GM13976 (cell line): ENCODE results near the gene OR10A3.

Source experiments
- DNase-seq: peaks from one replicate; pipeline ENCODE4 v3.0.0; 2012; ENCODE audit warnings: low spot score
- CTCF ChIP-seq: IDR thresholded peaks from 2 replicates; pipeline ENCODE4 v1.5.1; 2012; ENCODE audit warnings: borderline replicate concordance, mild to moderate bottlenecking; ENCODE audit not compliant: insufficient read depth; ENCODE audit errors: extremely low read depth, missing control alignments, control extremely low read depth
- in situ Hi-C: fragments of 300-500 bp; cut with MboI; formaldehyde crosslinking; loops from one replicate; pipeline ENCODE4 v1.12.0; 2022; ENCODE audit warnings: low sequenced_read_pairs, mixed read lengths, inconsistent platforms; ENCODE audit not compliant: unreplicated experiment

The OR10A3 gene

GRCh38 chr11:7944123-7944522 lies 2.6 kb upstream of the OR10A3 start:
- in situ Hi-C loops = no loop called here
- no peak for TF ChIP-seq CTCF
- no peak for DNase-seq

GRCh38 chr11:7941146-7941545 lies 362 bp downstream of the OR10A3 start:
- in situ Hi-C loops = no loop called here
- DNase-seq = no peak
- TF ChIP-seq CTCF = no peak

- TF ChIP-seq CTCF = no peak
- in situ Hi-C loops = no loop called here
- DNase-seq = no peak
These were observed 4.9 kb downstream of the OR10A3 start for GRCh38 chr11:7936615-7937014.

GRCh38 chr11:7931168-7931567 lies 10.3 kb downstream of the OR10A3 start, which contains the start of gene OR10A6:
OR10A6 (minus strand) TSS chr11:7931268; CDS start chr11:7928662, 2,606 bp downstream.
- no peak for TF ChIP-seq CTCF
- DNase-seq = no peak
- in situ Hi-C loops = no loop called here

GRCh38 chr11:7927635-7928034 lies 13.9 kb downstream of the OR10A3 start:
- in situ Hi-C loops = no loop called here
- TF ChIP-seq CTCF = no peak
- DNase-seq = no peak

- no peak for DNase-seq
- in situ Hi-C loops = no loop called here
- no peak for TF ChIP-seq CTCF
These were observed 17.0 kb downstream of the OR10A3 start for GRCh38 chr11:7924536-7924935.

GRCh38 chr11:7918141-7918540 lies 23.4 kb downstream of the OR10A3 start:
- in situ Hi-C loops = no loop called here
- DNase-seq = no peak
- no peak for TF ChIP-seq CTCF
